Measurements from ENCODE around the gene MRPS6. TPM values are rescaled to one million over a fixed set of nuclear protein-coding genes. Genes with fewer than 3 reads are reported as not detected.

MRPS6 gene
- total RNA-seq, 1 experiment from 2014 or later, result 55.1 TPM

DNA sequence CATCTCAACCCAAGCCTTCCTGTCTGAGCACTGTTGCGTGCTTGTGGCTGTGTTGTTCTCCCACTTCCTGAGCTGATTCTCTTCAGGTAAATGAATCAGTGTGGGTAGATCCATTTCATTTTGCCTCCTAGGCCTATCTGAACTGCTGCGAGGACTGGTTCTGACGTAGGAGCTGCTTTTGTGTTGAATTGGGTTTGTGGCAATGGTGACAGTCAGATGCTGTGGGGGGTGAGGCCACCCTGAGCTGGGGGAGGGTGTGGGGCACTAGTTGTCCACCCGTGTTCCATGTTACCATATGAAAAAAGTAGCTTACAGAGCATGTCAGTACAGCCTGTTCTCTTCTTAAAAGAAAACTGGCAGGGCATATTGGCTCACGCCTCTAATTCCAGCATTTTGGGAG lies 81.5 kb downstream of the MRPS6 start:
- TF ChIP-seq ZNF274 (IDR thresholded peaks at IDR 0.05; ENCODE audit: low read depth, low read length), result no peak
- no peak for TF ChIP-seq ZFX (IDR thresholded peaks at IDR 0.05)
- no peak for TF ChIP-seq JUND (IDR thresholded peaks at IDR 0.05)
- no peak for TF ChIP-seq CTCF (IDR thresholded peaks at IDR 0.05 in 2 of 3, conservative IDR thresholded peaks at IDR 0.05 in 1 of 3; ENCODE audit: borderline replicate concordance in 1 of 3, insufficient read depth in 1 of 3, low read depth in 2 of 3, low read length in 2 of 3)
- TF ChIP-seq EGR1 (IDR thresholded peaks at IDR 0.05; ENCODE audit: low read depth), result no peak
- no peak for TF ChIP-seq EZH2phosphoT487 (IDR thresholded peaks at IDR 0.05; ENCODE audit: borderline replicate concordance)
- no TSS peak for BruUV-seq (replicated peaks)
- CTCF ChIA-PET, result no interaction called here

GRCh38 chr21:34156957-34157356 lies 83.6 kb downstream of the MRPS6 start:
- no peak overlapping the region for H3K4me2 ChIP-seq (ENCODE audit: low read length)
- H3K9me3 ChIP-seq (ENCODE audit: control insufficient read depth in 1 of 2, insufficient read depth in 1 of 2, low read depth in 1 of 2, low read length in 2 of 2), result no peaks in the 10 kb centered on the region
- intact Hi-C loops (cut with micrococcal nuclease), result no loop called here
- no peaks in the 10 kb centered on the region for H3K27me3 ChIP-seq (ENCODE audit: insufficient read depth, low read length)
- H3K79me2 ChIP-seq (ENCODE audit: insufficient read depth, low read length), result no peaks in the 10 kb centered on the region
- no peaks in the 10 kb centered on the region for H3K9me2 ChIP-seq (ENCODE audit: insufficient read depth)
- H3K4me1 ChIP-seq (ENCODE audit: control insufficient read depth in 1 of 2, insufficient read depth in 2 of 2, low read length in 2 of 2), result no peaks in the 10 kb centered on the region
- H2AFZ ChIP-seq (ENCODE audit: low read depth, low read length, poor library complexity, severe bottlenecking), result no peak overlapping the region
- H3K9ac ChIP-seq (ENCODE audit: low read length), result no peak overlapping the region
- H3K4me3 ChIP-seq (replicated peaks in 1 of 2; ENCODE audit: low read depth in 1 of 2, low read length in 2 of 2), result no peak overlapping the region
- ATAC-seq (no peak), DNase-seq (ENCODE audit: low read depth, low spot score) (no peak)
- TF ChIP-seq SP1 (IDR thresholded peaks at IDR 0.05; ENCODE audit: low read depth) (no peak), EZH2 (IDR thresholded peaks at IDR 0.05) (no peak)
- BruUV-seq (replicated peaks), result no TSS peak
- H4K20me1 ChIP-seq (ENCODE audit: insufficient read depth), result no peaks in the 10 kb centered on the region
- RAD21 ChIA-PET (ENCODE audit: low non-redundant PET in 1 of 2, low total read pairs in 2 of 2, uncharacterized antibody in 2 of 2, unreplicated experiment in 2 of 2), result no interaction called here
- POLR2A ChIA-PET, result no interaction called here
- CTCF ChIA-PET, result no interaction called here
- no peak overlapping the region for H3K27ac ChIP-seq (ENCODE audit: low read depth, low read length)
- no peaks in the 10 kb centered on the region for H3K36me3 ChIP-seq (ENCODE audit: control insufficient read depth in 1 of 2, insufficient read depth in 2 of 2, low read length in 2 of 2)

More for the DNA sequence above, 81.5 kb downstream of the MRPS6 start:
- Histone ChIP-seq H3K9me3 (ENCODE audit: control insufficient read depth in 1 of 2, insufficient read depth in 1 of 2, low read depth in 1 of 2, low read length in 2 of 2) (no peaks in the 10 kb centered on the region), H3K4me1 (ENCODE audit: control insufficient read depth in 1 of 2, insufficient read depth in 2 of 2, low read length in 2 of 2) (no peaks in the 10 kb centered on the region), H3K36me3 (ENCODE audit: control insufficient read depth in 1 of 2, insufficient read depth in 2 of 2, low read length in 2 of 2) (no peaks in the 10 kb centered on the region), H3K79me2 (ENCODE audit: insufficient read depth, low read length) (no peaks in the 10 kb centered on the region), H3K4me3 (replicated peaks in 1 of 2; ENCODE audit: low read depth in 1 of 2, low read length in 2 of 2) (no peak overlapping the region), H2AFZ (ENCODE audit: low read depth, low read length, poor library complexity, severe bottlenecking) (no peak overlapping the region), H3K27ac (ENCODE audit: low read depth, low read length) (no peak overlapping the region), H3K9me2 (ENCODE audit: insufficient read depth) (no peaks in the 10 kb centered on the region), H4K20me1 (ENCODE audit: insufficient read depth) (no peaks in the 10 kb centered on the region), H3K27me3 (ENCODE audit: insufficient read depth, low read length) (no peaks in the 10 kb centered on the region), H3K9ac (ENCODE audit: low read length) (no peak overlapping the region), H3K4me2 (ENCODE audit: low read length) (no peak overlapping the region)
- intact Hi-C loops (cut with micrococcal nuclease), result no loop called here
- ATAC-seq, result no peak
- DNase-seq (ENCODE audit: low read depth, low spot score), result no peak
- POLR2A ChIA-PET, result no interaction called here
- RAD21 ChIA-PET (ENCODE audit: low non-redundant PET in 1 of 2, low total read pairs in 2 of 2, uncharacterized antibody in 2 of 2, unreplicated experiment in 2 of 2), result interaction anchor here in 1 of 2 experiments (0.5 kb wide), 1 partner anchor 207 kb away, joined by 4 read pairs; no protein-coding TSS in a partner anchor
